ENCODE data around the gene SURF1.
"Not testable (repeated sequence)": the region's sequence is repeated elsewhere in the genome, so short reads cannot be mapped to it uniquely, and the experiment has no call there.

Gene SURF1, protein sequence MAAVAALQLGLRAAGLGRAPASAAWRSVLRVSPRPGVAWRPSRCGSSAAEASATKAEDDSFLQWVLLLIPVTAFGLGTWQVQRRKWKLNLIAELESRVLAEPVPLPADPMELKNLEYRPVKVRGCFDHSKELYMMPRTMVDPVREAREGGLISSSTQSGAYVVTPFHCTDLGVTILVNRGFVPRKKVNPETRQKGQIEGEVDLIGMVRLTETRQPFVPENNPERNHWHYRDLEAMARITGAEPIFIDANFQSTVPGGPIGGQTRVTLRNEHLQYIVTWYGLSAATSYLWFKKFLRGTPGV

DNA sequence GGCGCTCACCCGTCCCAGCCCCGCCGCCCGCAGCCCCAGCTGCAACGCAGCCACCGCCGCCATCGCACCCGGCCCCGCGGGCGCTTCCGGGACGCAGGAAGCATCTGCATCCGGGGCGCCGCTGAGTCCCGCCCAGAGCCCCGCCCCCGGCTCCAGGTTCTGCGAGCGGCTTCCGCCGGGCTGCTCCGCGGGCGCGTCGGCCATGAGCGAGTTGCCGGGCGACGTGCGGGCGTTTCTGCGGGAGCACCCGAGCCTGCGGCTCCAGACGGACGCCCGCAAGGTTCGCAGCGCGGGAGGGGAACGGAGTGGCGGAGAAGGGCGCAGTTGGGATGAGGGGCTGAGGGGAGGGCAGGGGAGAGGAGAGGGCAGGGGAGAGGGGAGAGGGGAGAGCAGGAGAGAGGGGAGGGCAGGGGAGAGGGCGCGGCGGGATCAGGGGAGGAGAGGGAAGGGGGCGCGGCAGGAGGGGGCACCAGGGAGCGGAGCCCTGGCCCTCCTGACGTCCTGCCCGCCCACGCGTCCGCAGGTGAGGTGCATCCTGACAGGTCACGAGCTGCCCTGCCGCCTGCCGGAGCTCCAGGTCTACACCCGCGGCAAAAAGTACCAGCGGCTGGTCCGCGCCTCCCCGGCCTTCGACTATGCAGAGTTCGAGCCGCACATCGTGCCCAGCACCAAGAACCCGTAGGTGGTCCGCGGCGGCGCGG is at the start of gene SURF1, which contains the start of gene SURF2:
Gene SURF1, minus strand, starts transcription at position 97 of the 701 bp plus-strand sequence. Its CDS starts 34 bp downstream, at position 63.
Gene SURF2, plus strand, starts transcription at position 160 of the 701 bp plus-strand sequence. Its CDS starts 43 bp downstream, at position 203.
- DNase-seq = peak; percentile 89

DNA sequence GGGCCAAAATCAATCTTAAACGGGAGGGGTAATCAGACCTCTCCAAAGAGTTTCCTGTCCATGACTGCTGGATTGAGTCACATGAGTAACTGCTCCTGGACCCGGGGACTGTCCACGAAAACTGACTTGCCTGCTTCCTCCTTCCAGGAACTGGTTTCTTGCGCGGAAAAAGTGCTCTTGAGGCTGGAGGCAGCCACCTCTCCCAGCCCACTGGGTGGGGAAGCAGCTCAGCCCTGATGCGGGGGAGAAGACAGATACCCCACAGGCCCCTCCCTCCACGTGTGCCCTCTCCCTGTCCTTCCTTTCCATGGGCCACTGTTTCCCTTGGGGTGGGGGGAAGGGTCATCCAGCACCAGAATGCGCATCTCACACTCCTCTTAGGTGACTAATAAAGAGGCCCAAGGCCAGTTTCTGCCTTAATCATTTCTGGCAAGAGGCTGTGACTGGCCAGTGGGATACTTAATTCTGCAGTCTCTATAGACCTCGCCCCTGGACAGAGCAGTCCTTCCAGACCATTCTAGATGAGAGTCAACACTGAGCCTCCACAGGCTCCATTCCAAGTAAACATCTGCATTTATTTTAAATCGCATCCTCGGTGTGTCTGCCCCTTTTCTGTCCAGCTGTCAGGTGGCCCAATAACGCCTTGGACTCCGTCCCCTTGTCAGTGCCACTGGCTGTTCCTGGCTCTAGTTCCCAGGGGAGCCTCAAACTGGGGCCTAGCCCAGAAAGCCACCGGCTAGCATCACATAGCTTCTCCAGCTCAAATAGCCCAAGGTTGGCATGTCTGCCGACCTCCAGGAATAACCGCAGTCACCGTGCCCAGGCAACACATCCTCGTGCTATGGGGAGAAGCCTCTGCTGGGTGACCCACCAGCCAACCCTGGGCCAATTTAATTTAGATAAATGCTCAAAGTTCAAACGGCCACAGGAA is 49.5 kb upstream of the SURF1 start:
- DNase-seq = no peak

DNA sequence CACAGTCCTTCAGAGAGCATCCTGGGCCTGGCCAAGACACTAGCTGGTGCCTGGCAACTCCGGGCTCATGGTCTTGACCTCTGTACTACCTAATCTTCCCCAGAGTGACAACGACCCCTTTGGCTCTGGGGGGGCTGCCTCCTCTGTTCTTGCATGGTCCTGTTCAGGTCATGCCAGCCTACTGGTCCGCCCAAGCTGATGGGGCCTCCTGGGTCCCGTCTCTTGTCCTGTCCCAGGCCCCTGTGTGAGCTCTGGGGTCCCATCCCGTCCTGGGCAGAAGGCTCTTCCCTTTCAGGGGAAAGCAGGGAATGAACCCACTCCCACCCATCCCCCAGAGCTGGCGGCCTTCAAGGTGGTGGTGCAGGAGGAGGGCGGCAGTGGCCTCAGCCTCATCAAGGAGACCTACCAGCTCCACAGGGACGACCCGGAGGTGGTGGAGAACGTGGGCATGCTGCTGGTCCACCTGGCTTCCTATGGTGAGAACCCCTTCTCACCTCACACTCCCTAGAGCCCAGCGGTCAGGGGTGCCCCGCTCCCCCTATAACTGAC is 48.2 kb upstream of the SURF1 start:
- no peak for DNase-seq

DNA sequence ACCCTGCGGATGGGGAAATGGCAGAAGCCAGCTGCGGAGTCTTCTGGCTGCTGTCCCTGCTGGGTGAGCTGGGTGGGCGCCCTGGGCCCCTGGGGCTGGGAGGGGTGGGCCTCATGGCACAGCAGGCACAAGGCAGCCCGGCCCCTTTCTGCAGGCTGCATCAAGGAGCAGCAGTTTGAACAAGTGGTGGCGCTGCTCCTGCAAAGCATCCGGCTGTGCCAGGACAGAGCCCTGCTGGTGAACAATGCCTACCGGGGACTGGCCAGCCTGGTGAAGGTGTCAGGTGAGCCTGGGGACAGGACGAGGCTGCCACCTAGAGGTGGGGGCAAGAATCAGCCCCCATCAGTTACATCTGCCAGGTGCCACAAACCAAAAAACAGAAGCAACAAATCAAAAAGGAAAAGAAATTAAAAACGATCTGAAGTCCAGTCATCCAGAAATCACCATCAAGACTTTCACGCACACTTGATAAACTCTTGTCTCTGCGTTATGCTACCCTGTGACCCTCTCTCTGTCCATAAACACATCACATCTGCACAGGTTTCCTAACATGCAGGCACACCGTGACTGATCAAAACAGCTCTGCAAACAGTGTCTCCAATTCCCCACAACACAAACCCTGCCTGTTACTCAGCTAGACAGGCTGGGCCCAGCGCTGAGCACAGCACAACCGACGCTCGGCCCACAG is 47.6 kb upstream of the SURF1 start:
- peak; percentile 25 for DNase-seq

DNA sequence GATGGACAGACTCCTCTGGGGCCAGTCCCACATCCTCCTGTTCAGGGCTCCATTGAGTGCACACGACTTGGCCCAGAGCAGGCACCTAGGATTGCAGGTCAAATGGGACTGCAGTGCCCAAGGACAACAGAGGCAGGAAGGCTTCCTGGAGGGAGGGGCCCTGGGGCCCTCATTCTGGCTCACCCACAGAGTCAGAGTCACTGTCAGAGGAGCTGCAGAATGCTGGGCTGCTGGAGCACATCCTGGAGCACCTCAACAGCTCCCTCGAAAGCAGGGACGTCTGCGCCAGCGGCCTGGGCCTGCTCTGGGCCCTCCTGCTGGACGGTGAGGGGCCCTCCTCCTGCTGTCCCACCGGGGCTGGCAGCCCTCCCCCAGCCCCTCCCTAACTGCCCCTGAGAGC is 46.4 kb upstream of the SURF1 start:
- no peak for DNase-seq

DNA sequence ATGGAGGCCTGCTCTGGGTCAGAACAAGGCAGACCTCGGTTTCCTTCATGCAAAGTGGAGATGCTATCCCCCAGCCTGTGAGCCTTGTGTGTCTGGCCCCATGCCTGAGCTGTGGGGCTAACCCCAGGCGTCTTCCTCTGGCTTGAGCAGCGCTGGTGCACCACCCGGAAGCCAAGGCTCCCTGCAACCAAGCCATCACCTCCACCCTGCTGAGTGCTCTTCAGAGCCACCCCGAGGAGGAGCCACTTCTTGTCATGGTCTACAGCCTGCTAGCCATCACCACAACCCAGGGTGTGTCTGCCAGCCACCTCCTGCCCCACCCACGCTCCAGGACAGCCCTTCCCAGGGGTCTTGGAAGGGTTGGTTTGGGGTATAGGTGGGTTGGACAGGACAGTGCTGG is 45.3 kb upstream of the SURF1 start:
- DNase-seq = no peak

DNA sequence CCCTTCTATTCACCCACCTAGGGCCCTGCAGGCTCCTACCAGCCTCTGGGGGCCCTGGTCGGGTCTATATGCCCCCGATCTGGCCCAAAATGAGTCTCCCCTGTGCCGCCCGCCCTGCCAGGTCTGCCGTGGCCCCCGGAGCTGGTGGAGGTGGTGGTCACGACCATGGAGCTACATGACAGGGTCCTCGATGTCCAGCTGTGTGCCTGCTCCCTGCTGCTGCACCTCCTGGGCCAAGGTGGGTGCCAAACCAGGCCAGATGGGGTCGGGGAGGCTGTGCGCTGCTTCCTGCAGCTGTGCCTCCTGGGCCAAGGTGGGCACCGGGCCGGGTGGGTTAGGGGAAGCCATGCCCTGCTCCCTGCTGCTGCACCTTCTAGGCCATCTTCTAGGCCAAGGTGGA is 44.0 kb upstream of the SURF1 start:
- DNase-seq = no peak

DNA sequence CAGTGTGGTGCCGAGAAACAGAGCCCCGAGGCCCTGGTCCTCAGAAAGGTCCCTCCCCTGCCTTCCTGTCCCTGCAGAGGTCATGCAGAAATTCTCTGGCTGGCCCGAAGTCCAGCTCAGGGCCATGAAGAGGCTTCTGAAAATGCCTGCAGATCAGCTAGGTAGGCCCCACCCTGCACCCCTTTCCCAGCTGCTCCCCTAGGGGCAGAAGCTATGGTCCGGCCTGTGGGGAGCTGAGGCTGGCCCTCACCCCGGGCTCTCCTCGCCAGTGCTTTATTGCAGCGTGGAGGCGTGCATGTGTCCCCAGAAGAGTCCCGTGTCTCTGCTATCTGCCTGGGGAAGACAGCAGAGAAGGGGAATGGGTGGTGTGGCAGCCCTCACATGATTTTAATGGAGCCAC is 41.6 kb upstream of the SURF1 start:
- DNase-seq = no peak

DNA sequence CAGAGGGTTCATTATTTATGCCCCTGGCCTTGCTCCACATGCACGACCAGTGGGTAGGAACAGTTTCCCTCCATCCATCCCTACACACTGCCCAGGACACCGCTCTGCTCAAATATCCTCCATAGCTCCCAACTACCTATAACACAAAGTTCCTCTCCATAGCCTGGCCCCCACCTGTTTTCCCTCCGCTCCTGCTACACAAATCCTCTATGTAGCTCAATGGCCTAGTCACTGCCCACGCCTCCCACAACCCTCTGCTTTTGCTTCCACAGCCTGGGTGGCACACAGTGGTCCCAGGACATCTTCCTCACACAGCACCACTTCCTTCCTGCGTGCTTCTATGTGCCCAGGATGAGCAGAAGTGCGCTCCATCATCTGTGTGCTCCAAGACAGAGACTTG is 41.1 kb upstream of the SURF1 start:
- DNase-seq = no peak

DNA sequence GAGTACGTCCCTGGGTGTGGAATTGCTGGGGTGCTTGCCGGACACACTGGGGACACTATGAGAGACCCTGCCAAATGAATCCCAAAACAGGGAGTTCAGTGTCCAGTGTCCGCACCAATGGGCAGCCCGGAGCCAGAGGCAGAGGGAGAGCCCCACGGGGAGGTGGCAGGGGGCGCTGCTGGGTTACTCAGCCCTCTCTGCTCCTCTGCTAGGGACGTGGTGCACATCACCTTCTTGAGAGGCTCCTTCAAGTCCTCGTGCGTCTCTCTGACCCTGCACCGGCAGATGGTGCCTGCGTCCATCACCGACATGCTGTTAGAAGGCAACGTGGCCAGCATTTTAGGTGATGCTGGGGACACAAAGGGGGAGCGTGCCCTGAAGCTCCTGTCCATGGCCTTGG is 40.7 kb upstream of the SURF1 start:
- peak; percentile 30 for DNase-seq

DNA sequence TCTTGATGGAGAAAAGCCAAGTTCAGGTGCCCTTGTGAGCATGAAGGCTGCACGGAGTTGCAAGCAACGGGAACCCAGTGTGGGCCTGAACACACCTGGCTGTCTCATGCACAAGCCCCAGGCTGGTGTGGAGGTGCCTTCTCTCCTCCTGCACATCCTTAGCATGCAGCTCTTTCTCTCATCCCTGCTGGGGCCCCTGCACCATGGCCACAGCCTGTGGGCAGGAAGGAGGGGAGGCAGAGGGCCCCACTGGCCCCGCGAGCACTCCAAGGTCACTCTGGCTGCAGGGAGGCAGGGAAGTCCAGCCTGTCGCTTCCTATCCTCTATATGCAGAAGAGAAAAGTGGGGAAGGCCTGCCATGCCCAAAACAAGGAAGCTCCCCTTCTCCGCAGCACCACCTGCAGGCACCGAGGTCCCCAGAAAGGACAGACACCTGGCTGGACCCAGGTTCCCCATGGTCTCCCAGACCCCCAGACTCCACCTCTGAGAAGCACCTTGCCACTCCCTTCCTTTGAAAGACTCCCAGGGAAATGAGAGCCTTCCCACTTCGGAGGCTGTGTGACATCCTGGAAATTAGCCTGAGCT is 38.5 kb upstream of the SURF1 start:
- no peak for DNase-seq

DNA sequence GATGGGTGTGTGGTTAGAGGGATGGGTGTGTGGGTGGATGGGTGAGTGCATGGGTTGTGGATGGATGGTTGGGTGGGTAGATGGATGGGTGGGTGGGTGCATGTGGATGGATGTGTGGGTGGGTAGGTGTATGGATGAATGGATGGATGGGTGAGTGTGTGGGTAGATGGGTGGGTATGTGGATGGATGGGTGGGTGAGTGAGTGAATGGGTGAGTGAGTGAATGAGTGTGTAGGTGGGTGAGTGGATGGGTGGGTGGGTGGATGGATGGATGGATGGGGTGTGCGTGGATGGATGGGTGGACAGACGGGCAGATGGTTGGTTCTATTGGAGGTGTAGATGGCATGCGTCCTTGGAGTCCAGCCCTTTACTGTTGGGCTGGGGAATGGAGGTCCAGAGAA is 37.1 kb upstream of the SURF1 start:
- DNase-seq = no peak

DNA sequence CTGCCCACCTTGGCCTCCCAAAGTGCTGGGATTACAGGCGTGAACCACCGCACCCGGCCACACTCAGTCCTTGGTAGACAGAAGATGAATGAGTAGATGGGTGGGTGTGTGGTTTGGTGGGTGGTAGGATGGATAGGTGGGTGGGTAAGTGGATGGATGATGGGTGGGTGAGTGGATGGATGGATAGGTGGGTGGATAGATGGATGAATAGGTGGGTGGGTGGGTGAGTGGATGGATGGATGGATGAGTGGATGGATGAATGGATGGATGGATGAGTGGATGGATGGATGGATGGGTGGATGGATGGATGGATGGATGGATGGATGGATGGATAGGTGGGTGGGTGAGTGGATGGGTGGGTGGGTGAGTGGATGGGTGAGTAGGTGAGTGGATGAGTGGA is 36.0 kb upstream of the SURF1 start:
- DNase-seq = not testable (repeated sequence)

DNA sequence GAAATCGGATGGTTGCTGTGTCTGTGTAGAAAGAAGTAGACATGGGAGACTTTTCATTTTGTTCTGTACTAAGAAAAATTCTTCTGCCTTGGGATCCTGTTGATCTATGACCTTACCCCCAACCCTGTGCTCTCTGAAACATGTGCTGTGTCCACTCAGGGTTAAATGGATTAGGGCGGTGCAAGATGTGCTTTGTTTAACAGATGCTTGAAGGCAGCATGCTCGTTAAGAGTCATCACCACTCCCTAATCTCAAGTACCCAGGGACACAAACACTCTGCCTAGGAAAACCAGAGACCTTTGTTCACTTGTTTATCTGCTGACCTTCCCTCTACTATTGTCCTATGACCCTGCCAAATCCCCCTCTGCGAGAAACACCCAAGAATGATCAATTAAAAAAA is 35.2 kb upstream of the SURF1 start:
- DNase-seq = not testable (repeated sequence)

DNA sequence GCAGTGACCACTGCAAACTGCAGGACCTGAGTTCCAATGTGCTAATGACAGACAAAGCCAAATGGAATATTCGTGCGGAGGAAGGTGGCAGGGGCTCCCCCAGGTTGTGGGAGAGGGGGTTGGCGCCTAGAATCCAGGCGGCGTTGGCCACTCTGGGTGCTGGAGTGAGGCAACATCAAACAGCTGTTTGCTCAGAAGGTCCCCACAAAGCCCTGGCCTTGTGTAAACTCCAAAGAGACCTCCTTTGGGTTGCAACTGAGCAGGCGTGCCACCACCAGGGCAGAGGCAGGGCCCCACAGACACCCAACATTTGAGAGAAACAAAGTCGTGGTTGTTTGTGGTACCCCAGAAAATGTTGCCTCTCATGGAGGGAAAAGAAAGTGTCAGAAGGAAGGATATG is 34.4 kb upstream of the SURF1 start:
- no peak for DNase-seq

DNA sequence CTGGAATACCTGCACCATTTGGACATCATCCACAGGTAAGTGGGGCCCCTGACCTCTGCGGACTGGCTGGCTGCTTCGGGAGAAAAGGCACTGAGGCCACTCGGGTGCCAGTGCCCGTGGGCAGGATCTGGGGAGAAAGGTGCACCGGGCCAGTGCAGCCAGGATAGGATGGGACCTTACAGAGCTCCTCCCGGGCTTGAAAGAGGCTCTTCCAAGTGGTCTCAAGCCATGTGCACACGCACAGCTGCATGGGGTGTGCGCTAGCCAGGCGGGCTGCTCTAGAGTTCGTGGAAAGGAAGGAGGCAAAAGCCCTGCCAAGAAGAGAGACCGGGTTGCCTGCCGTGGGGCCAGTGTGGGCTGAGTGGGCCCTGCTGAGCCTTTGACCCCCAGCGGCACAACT is 33.3 kb upstream of the SURF1 start:
- no peak for DNase-seq

DNA sequence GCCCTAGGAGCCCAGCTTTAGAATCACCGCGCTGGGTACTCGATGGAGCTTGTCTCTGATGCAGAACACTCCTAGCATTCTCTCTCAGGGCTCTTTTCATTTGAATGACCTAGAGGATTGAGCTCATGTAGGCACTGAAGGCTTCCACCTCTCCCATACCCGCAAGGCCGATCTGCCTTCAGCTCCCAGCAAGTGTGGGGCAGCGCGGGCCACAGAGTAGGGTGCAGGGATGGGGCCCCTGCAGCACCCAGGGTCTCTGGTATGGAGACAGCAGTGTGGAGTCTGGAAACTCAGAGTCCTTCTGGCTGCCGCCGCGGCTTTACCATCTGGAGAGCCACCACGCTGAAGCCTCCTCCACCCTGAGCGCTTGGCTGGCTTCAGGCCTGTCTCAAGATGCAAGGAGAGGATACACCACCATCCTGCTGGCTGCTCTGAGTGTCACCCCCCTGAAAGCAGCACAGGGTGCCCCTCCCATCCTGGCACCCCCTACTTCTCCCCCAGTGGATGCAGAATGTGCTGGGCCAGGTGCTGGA is 32.8 kb upstream of the SURF1 start:
- DNase-seq = no peak

DNA sequence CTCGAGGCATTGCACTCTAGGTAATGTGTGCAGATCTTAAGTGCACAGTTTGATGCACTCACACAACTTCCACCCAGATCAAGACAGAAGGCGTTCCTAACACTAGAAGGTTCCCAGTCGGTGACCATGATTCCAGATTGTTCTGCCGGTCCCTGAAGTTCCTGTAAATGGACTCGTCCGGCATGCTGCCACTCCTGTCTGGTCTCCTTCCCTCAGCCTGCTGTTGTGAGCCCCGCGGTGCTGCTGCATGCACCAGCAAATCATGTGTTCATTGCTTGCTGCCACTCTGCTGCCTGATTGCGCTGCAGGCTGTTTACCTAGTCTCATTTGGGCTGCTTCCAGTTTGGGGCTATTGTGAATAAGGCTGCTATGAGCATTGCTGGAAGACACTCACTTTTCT is 31.4 kb upstream of the SURF1 start:
- DNase-seq = no peak

DNA sequence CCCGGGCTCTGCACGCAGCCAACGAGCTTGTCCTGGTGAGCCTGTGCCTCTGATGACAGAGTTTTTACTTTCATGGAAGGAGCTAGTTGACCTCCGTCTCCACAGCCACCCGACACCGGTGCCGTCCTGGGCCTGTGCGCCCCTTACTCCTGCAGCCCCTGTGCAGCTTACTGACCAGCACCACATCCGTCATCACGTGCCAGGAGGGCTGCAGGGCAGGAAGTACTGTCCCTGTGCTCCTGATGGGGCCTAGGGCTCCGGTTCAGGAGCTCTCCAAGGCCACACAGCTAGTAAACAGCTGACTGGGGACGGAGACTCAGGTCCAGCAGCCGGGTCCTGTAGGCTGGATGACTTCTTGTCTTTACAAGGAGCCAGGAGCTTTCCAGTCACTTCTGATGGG is 30.1 kb upstream of the SURF1 start:
- no peak for DNase-seq

DNA sequence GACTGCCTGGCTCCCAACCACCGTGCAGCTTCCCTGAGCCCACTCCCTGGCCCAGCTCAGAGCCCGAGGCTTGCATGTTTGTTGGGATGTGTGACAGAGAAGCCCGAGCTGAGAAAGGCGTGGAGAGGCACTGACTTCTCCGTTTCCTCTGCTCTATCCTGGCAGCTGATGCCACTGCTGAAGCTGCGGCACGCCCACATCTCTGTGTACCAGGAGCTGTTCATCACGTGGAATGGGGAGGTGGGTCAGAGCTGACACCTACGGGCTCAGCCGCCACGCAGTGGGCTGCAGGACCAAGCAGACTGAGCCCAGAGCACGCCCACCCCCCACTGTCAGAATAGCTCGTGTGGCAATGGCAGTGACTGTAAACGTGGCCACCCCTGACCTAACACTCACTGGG is 29.2 kb upstream of the SURF1 start:
- DNase-seq = no peak

DNA sequence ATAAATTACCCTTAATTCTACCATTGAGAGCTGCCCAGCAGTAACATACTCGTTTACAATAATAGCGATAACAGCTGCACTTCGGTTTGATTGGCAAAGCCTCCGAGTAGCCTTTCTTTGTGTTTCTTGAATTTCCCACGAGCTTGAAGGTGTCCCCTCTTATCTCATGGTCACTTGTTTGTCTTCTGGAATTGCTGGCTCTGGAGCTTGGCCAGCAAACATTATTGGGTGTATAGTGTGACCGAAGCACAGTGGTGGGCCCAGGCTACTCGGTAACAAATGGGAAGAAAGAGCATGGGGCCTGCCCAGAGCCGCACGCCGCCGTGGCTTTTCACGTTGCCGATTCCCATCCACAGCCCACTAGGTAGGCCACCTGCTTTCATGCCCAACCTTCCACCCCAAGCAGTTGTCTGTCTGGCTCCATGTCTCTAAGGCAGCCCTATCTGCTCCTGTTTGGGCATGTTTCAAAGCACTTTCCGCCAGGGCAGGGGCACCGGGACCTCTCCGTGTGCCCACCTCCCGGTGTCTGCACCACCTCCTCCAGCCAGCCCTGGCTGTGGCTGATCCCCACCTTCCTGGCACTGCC is 28.5 kb upstream of the SURF1 start:
- DNase-seq = no peak

DNA sequence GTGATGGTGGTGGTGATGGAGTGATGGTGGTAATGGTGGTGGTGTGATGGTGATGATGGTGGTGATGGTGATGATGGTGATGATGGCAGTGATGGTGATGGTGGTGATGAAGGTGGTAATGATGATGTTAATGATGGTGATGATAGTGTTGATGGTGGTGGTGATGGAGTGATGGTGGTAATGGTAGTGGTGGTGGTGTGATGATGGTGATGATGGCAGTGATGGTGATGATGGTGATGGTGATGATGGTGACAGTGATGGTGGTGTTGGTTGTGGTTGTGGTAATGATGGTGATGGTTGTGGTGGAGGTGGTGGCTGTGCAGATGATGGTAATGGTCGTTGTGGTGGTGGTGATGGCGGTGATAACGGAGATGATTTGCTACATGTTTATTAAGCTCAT is 27.2 kb upstream of the SURF1 start:
- DNase-seq = no peak

Data from OCI-M1 (cell line).